Subcutaneous adipose tissue (tissue), 4 donors: Measurements from ENCODE around the gene BEST4. TPM values are rescaled to one million over a fixed set of nuclear protein-coding genes. Genes with fewer than 3 reads are reported as not detected.

Source experiments
- CTCF ChIP-seq: fragments of 450-650 bp; IDR thresholded peaks from one replicate; pipeline ENCODE4 v1.5.1; 2016; ENCODE audit warnings: low read depth, mild to moderate bottlenecking, control low read depth, antibody characterized with exemption, moderate library complexity
- total RNA-seq, 4 donors: library from RNA; depleted of rRNA; stranded (reverse); fragments of >200 nt; gene quantifications; one replicate each; pipeline ENCODE4 v1.1.0, GENCODE V29; 2016

BEST4 gene
- total RNA-seq, 4 donors from 2014 or later: 0.34 to 0.75 TPM; not detected in 2

DNA sequence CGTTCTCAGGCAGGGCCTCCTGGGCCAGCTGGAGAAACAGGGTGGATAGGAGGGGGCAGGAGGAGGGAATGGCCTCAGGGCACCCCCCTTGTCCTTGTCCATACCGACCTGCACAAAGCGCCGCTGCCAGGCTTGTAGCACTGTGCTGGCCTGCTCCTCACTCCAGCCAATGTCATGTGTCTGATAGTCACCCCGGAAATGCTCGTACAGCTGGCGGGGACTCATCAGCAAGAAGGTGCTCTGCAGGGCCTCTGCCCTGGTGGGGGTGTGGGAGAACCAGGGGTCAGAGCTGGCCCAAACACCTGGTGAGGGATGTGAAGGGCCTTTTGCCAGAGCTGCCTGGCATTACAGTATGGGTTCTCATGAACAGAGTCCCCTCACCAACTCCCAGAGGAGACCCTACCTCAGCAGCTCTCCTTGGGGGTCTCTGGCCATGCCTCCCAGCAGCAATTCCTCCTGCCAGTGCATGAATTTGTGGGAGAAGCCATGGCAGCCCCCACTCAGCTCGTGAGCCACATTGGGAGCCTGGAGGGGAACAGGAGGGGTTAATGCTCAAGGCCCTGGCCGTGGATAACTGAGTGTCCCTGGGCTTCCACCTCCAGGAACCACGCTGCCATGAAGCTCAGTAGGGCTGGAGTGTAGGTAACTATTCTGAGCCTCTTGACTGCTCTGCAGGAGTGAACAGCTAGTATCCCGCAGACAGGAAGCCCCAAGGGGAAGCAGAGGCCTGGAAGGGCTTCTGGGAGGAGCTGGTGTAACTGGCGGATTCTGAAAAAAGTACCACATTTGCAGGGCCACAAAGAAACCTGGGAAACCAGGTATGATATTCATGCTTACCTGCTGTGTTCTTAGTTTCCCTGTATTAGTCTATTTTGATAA, 41.8 kb upstream of the BEST4 start:
- no peak for TF ChIP-seq CTCF

DNA sequence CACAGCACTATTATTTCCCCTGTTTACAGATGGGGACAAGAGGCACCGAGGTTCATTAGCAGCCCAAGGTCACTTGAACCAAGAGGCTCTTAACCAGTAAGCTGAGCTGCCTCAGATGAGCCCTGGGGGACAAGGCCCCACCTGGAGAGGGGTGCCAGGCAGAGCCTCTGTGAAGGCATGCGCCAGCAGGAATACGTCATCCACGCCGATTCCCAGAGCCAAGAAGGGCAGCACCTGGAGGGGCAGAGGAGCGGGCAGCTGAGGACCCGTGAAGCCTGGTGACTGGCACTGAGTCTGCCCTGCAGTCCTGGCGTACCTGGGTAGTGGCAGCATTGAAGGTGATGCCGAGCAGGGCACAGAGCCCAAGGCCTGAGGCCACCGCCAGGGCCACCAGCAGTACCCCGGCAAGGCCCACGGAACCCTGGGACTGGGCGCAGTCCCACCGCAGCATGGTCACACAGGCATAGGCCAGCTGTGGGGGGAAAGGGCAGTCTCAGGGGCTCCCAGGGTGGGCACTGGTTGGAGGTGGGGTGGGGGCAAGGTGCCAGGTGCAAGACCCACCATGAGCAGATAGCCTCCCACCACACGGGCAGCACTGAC, 41.0 kb upstream of the BEST4 start:
- TF ChIP-seq CTCF: no peak

- TF ChIP-seq CTCF: no peak
These were observed 40.2 kb upstream of the BEST4 start for GRCh38 chr1:44828003-44828651.

GRCh38 chr1:44827197-44828002, 39.4 kb upstream of the BEST4 start:
- no peak for TF ChIP-seq CTCF

DNA sequence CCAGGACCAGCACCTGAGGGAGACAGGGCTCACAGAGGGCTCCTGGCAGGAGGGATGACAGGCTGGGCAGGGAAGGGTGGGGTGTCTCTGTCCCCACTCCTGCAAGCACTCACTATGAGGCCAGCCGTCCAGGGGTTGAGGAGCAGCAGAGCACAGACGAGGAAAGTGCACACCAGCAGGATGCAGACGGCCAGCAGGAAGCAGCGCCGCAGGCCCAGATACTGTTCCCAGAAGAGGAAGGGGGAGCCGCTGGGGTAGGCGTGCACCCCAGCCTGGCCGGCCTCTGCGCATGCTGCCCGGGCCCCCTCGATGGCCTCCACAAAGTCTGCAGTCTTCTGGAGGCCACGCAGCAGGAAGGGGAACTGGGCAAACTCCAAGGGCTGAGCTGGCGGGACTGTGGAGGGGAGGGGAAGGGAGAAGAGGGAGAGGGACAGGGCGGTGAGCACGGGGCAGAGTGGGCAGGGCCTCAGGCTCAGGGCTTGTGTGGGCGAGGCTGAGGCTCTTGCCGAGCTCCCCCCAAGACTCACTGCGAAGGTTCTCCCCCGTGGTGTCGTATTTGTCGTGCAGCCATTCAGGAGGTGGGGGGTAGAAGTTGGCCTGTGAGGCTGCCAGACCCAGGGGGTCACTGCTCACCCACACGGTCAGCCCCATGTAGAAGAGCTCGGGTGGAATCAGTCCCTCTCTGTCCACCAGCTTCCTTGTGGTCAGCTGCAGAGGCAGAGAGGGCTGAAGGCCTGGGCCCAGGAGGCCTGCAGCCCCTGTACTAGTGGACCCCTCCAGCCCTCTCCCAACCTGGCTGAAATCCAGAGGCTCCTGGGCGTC, 38.6 kb upstream of the BEST4 start:
- TF ChIP-seq CTCF: no peak

DNA sequence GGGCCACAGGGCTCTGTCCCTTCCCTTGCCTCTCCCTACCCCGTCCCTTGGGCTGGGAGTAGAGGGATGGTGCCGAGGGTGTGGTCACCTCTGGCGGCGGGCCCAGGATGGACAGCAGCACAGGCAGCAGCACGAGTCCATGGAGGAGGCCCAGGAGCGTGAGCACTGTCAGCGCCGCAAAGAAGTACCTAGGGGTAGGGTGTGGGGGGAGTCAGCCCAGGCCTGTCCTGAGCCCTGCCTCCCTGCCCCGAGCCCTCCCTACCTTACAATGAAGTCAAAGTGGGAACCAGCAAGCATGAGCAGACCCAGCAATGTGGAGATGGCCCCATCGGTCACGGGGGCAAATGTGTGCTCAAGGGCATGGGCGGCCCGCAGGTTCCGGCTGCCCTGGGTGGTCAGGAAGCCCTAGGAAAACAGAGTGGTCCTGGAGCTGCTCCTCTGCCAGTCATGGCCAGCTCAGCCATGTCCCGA, 35.0 kb upstream of the BEST4 start:
- no peak for TF ChIP-seq CTCF
